Body of pancreas (tissue), 4 donors: ENCODE results near the gene CDR2. TPM values are rescaled to one million over a fixed set of nuclear protein-coding genes. Genes with fewer than 3 reads are reported as not detected.

ENCODE experiments used
- ATAC-seq: fragments of 150-250 bp; one replicate; pipeline ENCODE4 v1.9.1; 2016
- DNase-seq, 4 donors: peaks; one replicate each; pipeline ENCODE4 v3.0.0-alpha.2; 2019
- H3K27ac ChIP-seq, 4 donors: fragments of 200-600 bp; sonication (generic); 1 replicate in 3 of 4; 2 replicates in 1 of 4; pipeline versions ENCODE4 v1.5.1 to v1.6.1; 2016 to 2019; ENCODE audit warnings: mild to moderate bottlenecking in 1 of 4, mixed read lengths in 1 of 4, moderate library complexity in 1 of 4
- H3K27me3 ChIP-seq, 2 donors: fragments of 200-600 bp; sonication (generic); one replicate each; pipeline ENCODE4 v1.6.0; 2016; ENCODE audit warnings: mild to moderate bottlenecking in 1 of 2
- H3K36me3 ChIP-seq, 2 donors: fragments of 200-600 bp; sonication (generic); replicated peaks in 1 of 2; 2 replicates each; pipeline ENCODE4 v1.5.1; 2016; ENCODE audit warnings: low read depth in 2 of 2; ENCODE audit not compliant: insufficient read depth in 1 of 2
- H3K4me1 ChIP-seq: fragments of 200-600 bp; sonication (generic); one replicate; pipeline ENCODE4 v1.6.0; 2016
- H3K4me3 ChIP-seq, 2 donors: fragments of 200-600 bp; sonication (generic); 1 replicate in 1 of 2; 2 replicates in 1 of 2; pipeline ENCODE4 v1.5.1; 2016 to 2019
- H3K9me3 ChIP-seq, 3 donors: fragments of 200-600 bp; sonication (generic); 1 replicate in 2 of 3; 2 replicates in 1 of 3; pipeline ENCODE4 v1.5.1; 2016
- POLR2A ChIP-seq, 3 donors: fragments of 450-650 bp; IDR thresholded peaks; one replicate each; pipeline ENCODE4 v1.6.1; 2016; ENCODE audit warnings: antibody characterized with exemption in 3 of 3, mild to moderate bottlenecking in 2 of 3
- WGBS, 2 donors: methylation state at CpG; one replicate each; pipeline ENCODE4 v1.1.5; 2017; 5-methylcytosine and 5-hydroxymethylcytosine counted together
- intact Hi-C: fragments of 100-400 bp; cut with DNase I; formaldehyde crosslinking; loops from one replicate; pipeline ENCODE4 v1.15.1; 2023
- total RNA-seq, 2 donors: library from RNA; depleted of rRNA; stranded (reverse); fragments of >200 nt; gene quantifications; one replicate each; pipeline ENCODE4 v1.1.0, GENCODE V29; 2016
- TF ChIP-seq, protein P1 (sequence below), 7 experiments: fragments of 450-650 bp in 4 of 7; fragments of 200-600 bp in 3 of 7; sonication (generic) in 3 of 7; IDR thresholded peaks; one replicate each; pipeline ENCODE4 v1.5.1; 2016 to 2019; ENCODE audit warnings: antibody characterized with exemption in 7 of 7

Gene CDR2
- total RNA-seq, 2 donors from 2014 or later: 15.8 to 16.8 TPM

DNA sequence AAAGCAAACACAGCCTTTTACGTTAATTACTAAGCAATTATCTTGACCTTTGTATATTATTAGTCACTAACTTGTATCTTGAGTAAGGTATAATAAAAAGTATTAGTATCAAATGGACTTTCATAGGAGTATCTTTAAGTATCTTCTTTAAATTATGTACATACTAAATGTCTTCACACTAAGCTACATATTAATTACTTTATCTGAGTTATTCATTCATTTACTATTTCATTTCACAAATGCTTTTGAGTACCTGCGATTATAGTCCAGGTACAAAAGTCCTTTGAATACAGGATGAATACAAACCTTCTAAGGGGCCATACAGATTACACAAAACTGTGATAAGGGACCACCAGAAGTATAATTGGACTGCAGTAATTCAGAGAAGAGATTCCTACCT is 33.1 kb upstream of the CDR2 start:
- H3K4me1 ChIP-seq: no peaks in the 10 kb centered on the region
- H3K27me3 ChIP-seq: no peaks in the 10 kb centered on the region
- 79 to 93% methylated on average over 2 of the region's 2 CpGs for WGBS, 2 donors
- H3K9me3 ChIP-seq: no peaks in the 10 kb centered on the region
- intact Hi-C loops: no loop called here
- ATAC-seq (no peak), DNase-seq (no peak)
- TF ChIP-seq, protein P1, sequence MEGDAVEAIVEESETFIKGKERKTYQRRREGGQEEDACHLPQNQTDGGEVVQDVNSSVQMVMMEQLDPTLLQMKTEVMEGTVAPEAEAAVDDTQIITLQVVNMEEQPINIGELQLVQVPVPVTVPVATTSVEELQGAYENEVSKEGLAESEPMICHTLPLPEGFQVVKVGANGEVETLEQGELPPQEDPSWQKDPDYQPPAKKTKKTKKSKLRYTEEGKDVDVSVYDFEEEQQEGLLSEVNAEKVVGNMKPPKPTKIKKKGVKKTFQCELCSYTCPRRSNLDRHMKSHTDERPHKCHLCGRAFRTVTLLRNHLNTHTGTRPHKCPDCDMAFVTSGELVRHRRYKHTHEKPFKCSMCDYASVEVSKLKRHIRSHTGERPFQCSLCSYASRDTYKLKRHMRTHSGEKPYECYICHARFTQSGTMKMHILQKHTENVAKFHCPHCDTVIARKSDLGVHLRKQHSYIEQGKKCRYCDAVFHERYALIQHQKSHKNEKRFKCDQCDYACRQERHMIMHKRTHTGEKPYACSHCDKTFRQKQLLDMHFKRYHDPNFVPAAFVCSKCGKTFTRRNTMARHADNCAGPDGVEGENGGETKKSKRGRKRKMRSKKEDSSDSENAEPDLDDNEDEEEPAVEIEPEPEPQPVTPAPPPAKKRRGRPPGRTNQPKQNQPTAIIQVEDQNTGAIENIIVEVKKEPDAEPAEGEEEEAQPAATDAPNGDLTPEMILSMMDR (IDR thresholded peaks at IDR 0.05): no peak
- TF ChIP-seq POLR2A (IDR thresholded peaks at IDR 0.05): no peak
- H3K4me3 ChIP-seq: no peak overlapping the region
- no peak overlapping the region for H3K27ac ChIP-seq
- no peaks in the 10 kb centered on the region for H3K36me3 ChIP-seq

- peaks cover 8% of the 10 kb centered on the region for H3K4me1 ChIP-seq
- H3K36me3 ChIP-seq: no peaks in the 10 kb centered on the region
- H3K27ac ChIP-seq: peak overlapping the region in 2 of 4 donors; percentile 48 to 70
- H3K9me3 ChIP-seq: no peaks in the 10 kb centered on the region
- no peak overlapping the region for H3K4me3 ChIP-seq
- TF ChIP-seq, protein P1 (IDR thresholded peaks at IDR 0.05): no peak
- TF ChIP-seq POLR2A (IDR thresholded peaks at IDR 0.05): no peak
- no peaks in the 10 kb centered on the region for H3K27me3 ChIP-seq
- ATAC-seq: no peak
- intact Hi-C loops: no loop called here
- no peak for DNase-seq
These were observed 27.8 kb upstream of the CDR2 start for GRCh38 chr16:22402191-22402590.

DNA sequence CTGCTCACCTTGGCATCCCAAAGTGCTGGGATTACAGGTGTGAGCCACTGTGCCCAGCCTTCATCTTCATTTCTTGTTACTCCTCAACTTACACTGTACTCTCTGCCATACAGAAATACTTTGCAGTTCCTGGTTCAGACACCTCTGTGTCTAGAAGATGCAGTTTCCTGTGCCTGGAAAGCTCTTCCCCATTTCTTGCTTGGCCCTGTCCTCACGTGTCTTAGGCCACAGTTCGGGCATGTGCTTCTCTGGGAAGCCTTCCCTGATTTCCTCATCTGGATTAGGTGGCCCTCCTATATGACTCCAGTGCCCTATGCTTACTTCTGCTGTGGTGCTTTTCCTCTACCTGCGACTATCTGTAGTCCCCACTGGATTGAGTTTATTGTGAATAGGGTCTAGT is 26.5 kb upstream of the CDR2 start:
- H3K4me1 ChIP-seq: peaks cover 8% of the 10 kb centered on the region
- ATAC-seq: no peak
- TF ChIP-seq, protein P1 (IDR thresholded peaks at IDR 0.05): no peak
- no peak for TF ChIP-seq POLR2A (IDR thresholded peaks at IDR 0.05)
- H3K27me3 ChIP-seq: no peaks in the 10 kb centered on the region
- intact Hi-C loops: no loop called here
- WGBS, 2 donors: 72 to 87% methylated on average over 2 to 3 of the region's 3 CpGs
- no peaks in the 10 kb centered on the region for H3K36me3 ChIP-seq
- peak in 1 of 4 donors; percentile 9 for DNase-seq
- no peak overlapping the region for H3K27ac ChIP-seq
- H3K4me3 ChIP-seq: no peak overlapping the region
- H3K9me3 ChIP-seq: no peaks in the 10 kb centered on the region

GRCh38 chr16:22397931-22398330 is 23.5 kb upstream of the CDR2 start:
- Histone ChIP-seq H3K36me3 (no peaks in the 10 kb centered on the region), H3K27me3 (no peaks in the 10 kb centered on the region), H3K4me3 (no peak overlapping the region), H3K9me3 (no peaks in the 10 kb centered on the region), H3K27ac (no peak overlapping the region), H3K4me1 (peaks cover 8% of the 10 kb centered on the region)
- TF ChIP-seq, protein P1 (IDR thresholded peaks at IDR 0.05): no peak
- no peak for TF ChIP-seq POLR2A (IDR thresholded peaks at IDR 0.05)
- DNase-seq: no peak
- no peak for ATAC-seq
- intact Hi-C loops: no loop called here

GRCh38 chr16:22397464-22397863 is 23.0 kb upstream of the CDR2 start:
- H3K27ac ChIP-seq: no peak overlapping the region
- WGBS, 2 donors: 63 to 75% methylated on average over 1 of the region's 1 CpG

More at GRCh38 chr16:22397464-22397863, 23.0 kb upstream of the CDR2 start:
- Histone ChIP-seq H3K9me3 (no peaks in the 10 kb centered on the region), H3K36me3 (no peaks in the 10 kb centered on the region), H3K4me3 (no peak overlapping the region), H3K27me3 (no peaks in the 10 kb centered on the region), H3K4me1 (peaks cover 8% of the 10 kb centered on the region)
- DNase-seq: no peak
- intact Hi-C loops: no loop called here
- ATAC-seq: no peak
- no peak for TF ChIP-seq POLR2A (IDR thresholded peaks at IDR 0.05)
